ENCODE data around the gene CNOT6L.

CNOT6L gene

DNA sequence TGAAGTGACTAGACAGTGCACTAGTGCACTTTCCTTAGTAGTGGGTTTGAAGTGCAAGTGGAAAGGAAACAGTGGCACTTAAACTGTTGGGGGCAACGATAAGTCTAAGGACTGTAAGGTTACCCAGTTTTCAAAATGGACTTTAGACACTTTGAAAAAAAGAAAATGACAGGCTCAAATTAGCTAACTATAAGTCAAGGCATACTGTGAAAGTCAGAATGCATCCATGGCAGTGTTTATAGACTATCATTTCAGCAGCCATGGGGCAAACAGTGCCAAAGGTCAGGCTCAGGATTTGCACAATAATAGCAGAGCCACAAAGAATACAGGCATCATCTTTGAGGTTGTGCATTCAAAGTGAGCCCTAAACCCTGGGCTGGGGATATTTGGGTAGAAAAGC is 109.1 kb downstream of the CNOT6L start:
- no peak for DNase-seq

- no peak for DNase-seq
Observed at GRCh38 chr4:77706717-77707116, 112.5 kb downstream of the CNOT6L start.

DNA sequence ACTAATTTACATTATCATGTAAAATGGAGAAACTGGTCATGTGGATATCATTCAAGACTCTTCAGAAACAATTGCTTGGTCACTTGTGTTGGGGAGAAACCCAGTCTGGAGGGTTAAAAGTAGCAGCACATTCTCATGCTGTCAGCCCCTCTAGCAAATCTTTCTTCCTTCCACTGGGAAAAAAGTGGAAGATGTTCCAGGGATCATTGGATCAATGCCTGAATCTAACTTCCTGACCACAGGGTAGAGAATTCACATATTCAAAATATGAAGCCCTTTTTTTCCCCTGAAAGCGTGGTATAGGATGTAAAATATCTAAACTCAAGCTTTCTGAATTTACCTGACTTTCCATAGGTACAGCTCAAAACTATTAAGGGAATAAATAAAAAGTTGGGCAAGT is 115.5 kb downstream of the CNOT6L start:
- DNase-seq, result no peak

DNA sequence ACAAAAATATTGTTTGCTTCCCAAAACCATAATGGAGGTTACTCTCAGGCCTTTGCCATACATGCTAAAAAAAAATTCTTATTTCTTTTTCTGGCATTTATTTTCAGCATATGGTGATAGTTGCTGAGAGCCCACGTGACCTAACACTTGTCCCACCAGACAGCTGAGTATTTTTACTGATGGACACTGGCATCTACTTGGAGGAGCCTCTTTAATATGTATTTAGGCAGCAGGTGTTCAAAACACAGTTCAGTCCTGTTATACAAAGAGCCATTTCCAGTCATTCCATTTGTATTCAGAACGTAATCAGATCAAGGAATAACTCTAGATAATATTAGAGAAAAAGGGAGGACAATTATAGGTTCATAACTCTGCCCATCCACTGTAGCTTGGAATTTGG is 118.0 kb downstream of the CNOT6L start:
- no peak for DNase-seq

DNA sequence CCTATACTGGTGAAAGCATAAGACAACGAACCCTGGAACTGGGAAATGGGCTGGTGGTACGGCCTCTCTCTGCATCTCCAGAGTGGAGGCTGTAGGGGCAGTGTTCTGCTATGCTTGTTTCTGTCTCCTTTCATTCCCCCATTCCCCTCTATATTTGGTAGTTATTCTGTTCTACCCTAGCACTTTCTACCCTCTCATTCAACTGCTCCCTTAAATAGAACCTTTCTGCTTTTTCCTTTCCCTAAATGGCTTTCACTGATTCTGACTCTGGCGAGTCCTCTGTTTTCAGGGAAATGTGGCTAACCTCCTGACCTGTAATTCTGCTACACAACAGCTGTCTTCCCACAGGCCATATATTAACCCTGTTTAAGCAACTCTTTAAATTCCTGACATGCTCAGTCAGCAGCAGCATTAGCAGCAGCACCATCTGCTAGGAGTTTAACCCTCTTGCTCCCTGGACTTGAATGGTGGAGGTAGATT is 119.4 kb downstream of the CNOT6L start:
- DNase-seq, result peak; percentile 34

- DNase-seq, result no peak
Observed at GRCh38 chr4:77697860-77698590, 121.1 kb downstream of the CNOT6L start.

DNA sequence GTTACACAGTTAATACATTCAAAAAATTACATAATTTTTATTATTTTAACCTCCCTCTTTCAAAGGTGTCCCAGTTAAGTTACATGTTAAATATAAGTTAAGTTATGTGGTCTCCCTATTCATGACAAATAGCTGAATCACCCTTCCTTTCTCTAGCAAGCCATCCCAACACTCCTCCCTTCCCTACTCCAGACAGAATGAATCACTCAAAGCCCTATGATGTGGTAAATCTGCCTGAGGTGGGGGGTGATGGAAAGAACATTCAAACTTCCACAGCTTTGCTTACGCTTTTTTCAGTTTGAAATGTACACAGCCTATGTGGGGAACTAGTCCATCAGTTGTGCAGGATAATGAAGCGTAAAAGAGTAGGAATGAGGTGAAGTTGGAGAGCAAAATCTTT is 123.4 kb downstream of the CNOT6L start:
- DNase-seq, result no peak

- no peak for DNase-seq
Observed at GRCh38 chr4:77692847-77693432, 126.2 kb downstream of the CNOT6L start.

- DNase-seq, result no peak
Observed at GRCh38 chr4:77681792-77682191, 137.4 kb downstream of the CNOT6L start.

DNA sequence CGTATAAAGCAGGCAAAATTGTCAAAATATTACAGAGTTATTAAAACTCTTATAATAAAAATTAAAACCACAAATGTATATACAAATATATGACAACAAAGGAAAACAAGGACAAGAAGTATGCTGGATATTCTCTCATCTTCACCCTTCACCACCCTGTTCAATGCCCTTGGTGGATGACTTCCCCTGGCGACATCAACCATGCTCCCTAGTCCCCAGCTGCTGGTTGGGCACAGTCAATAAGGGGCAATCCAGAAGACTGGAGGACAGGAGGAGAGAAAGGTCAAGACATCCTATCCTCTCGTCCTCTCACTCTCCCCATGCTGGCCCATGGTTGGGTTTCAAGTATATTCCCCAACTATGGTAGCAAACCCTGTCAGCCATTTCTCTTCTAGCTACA is 142.3 kb downstream of the CNOT6L start:
- DNase-seq, result no peak

DNA sequence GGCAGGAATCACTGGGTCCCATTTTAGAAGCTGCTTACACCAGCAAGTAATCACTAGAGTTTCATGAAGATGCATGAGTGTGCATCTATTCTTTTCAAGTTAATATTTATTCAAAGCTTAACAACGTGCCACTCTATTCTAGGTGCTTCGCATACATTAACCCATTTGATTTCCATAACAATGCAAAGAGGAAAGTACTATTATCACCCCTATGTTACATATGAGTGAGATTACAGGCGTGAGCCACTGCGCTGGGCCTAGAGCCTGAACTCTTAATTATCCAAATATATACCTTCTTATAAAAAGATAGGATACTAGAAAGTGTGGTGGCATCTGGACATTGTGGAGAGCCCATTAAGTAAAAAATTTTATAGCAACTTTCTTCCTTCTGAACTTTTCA is 148.1 kb downstream of the CNOT6L start:
- no peak for DNase-seq

- no peak for DNase-seq
Observed at GRCh38 chr4:77669946-77670590, 149.1 kb downstream of the CNOT6L start.

DNA sequence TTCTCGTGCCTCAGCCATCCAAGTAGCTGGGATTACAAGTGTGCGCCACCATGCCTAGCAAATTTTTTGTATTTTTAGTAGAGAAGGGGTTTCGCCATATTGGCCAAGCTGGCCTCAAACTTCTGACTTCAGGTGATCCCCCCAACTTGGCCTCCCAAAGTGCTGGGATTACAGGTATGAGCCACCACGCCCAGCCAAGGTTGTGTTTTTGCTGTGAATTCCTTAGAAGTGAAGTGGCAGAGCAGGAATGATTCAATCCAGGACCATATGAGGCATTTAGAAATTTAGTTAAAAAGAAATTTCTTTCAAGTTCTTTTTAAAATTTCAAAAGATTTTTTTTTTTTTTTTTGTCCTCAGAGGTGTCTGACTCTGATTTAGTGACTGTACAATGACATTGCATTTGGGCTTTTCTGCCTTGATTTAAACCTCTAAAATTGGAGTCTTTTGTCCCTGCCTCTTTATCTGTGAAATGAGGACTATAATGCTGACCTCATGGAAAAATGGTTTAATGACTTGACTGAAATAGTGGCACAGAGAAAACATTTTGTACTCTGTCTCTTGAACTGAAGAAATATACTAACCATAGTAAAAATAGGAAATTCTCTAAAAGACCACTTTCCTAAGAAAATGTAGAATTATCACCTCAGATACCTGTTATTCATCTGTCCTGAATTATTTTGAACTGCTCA is 153.6 kb downstream of the CNOT6L start:
- no peak for DNase-seq

All from NCI-H2171 (cell line).